Mononuclear cell (primary cell): ENCODE data around the gene EPHB3. TPM values are rescaled to one million over a fixed set of nuclear protein-coding genes. Genes with fewer than 3 reads are reported as not detected.
"Not testable (repeated sequence)": the region's sequence is repeated elsewhere in the genome, so short reads cannot be mapped to it uniquely, and the experiment has no call there.

Experiments
- H3K27me3 ChIP-seq: 2 replicates; pipeline ENCODE4 v1.6.0; 2011; ENCODE audit warnings: low read length, control low read depth; ENCODE audit not compliant: insufficient read depth
- H3K4me1 ChIP-seq: 2 replicates; pipeline ENCODE4 v1.5.1; 2011; ENCODE audit warnings: mild to moderate bottlenecking, low read length, control low read depth; ENCODE audit not compliant: insufficient read depth
- H3K4me3 ChIP-seq: 2 replicates; pipeline ENCODE4 v1.5.1; 2011; ENCODE audit warnings: mild to moderate bottlenecking, low read length, moderate library complexity
- H3K9me3 ChIP-seq: 2 replicates; pipeline ENCODE4 v1.5.1; 2011; ENCODE audit warnings: low read depth, mild to moderate bottlenecking, control low read depth, low read length
- total RNA-seq: library from RNA; depleted of rRNA; stranded (reverse); fragments of >200 nt; gene quantifications from one replicate; pipeline ENCODE4 v1.2.3, GENCODE V29; 2012

The EPHB3 gene
- total RNA-seq, 1 donor = 1.6 TPM

DNA sequence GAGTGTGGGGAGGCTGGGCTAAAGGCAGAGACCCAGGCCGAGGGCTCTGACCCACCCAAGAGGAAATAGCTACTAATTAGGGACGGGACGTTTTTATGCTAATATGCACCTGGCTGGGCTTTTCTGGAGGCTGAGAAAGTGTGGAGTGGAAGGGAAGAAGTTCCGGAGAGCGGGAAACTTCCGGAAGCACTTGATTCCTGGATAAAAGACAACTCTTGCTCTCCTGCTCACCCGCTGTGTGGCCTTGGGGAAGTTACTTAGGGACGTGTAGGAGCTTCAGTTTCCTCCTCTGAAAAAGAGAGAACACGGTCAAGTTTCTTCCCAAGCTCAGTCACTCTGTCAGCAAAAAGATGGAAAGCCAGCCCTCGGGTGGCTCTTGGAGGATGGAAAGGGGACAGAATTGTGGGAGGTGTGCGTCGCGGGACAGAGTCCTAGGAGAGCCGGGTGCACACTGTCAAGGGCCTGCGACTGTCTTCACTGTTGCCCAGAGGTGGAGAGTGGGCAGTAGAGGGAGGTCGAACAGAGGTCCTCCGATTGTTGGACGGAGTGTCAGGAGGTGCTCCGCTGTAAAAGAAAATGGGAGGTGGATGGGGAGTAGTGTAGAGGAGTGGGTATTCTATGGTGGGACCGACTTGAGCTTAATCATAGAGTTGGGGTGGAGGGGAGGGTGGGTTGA is 43.2 kb downstream of the EPHB3 start:
- H3K4me3 ChIP-seq = no peak overlapping the region
- no peaks in the 10 kb centered on the region for H3K9me3 ChIP-seq
- peaks cover 42% of the 10 kb centered on the region for H3K27me3 ChIP-seq
- H3K4me1 ChIP-seq = peaks cover 58% of the 10 kb centered on the region

DNA sequence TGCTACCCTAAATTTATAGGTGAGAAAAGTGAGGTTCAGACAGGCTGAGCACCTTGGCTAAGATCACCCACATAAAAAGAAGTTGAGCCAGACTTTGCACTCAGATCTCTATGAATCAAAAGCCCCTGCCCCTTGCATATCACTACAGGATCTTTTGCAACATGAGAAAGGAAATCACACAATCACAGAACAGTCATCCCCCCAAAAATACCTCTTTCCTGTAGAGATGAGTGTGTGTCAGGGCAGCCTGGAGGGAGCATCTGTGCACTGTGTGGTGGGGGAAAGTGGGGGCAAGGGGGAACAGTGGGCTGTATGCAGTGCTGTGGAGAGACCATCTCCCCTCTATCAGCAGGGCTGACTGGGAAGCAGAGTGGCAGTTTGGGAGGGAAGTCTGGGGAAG is 46.6 kb downstream of the EPHB3 start:
- Histone ChIP-seq H3K4me1 (peaks cover 39% of the 10 kb centered on the region), H3K27me3 (peaks cover 18% of the 10 kb centered on the region), H3K9me3 (no peaks in the 10 kb centered on the region), H3K4me3 (no peak overlapping the region)

DNA sequence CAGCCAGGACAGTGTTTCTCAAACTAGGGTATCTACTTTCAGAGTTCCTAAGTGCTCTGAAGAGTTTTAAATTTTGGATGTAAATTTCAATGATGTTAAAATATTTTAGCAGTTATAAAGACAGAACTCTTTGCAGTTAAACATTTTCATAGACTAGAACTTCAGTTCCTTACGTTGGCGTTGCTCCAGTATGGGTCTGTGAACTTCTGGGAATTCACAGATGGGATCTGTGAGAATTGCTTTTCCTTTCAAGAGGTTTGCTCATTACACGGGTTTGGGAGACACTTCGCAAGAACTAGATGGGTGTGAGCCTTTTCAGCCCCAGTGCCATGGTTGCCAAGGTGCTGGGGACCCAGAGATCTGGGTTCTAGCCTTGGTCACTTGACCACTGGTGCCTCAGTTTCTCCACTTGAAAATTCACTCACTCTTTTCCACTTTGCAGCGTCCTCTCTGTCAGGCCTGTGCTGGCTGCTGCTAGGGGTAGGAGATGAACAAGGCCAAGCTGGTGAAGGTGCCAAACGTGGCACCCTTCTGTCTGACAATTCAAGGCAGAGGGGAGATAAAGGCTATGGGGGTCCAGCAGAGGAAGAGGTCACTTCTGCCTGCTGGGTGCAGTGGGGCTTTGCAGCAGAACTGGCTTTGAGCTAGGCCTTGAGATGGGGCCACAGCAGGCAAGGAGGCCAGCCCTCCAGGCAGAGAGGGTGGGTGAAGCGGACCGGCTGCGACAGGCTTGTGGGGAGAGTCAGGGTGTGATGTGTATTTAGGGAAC is 48.1 kb downstream of the EPHB3 start:
- Histone ChIP-seq H3K9me3 (no peaks in the 10 kb centered on the region), H3K4me3 (no peak overlapping the region), H3K4me1 (peaks cover 28% of the 10 kb centered on the region), H3K27me3 (peaks cover 6% of the 10 kb centered on the region)

DNA sequence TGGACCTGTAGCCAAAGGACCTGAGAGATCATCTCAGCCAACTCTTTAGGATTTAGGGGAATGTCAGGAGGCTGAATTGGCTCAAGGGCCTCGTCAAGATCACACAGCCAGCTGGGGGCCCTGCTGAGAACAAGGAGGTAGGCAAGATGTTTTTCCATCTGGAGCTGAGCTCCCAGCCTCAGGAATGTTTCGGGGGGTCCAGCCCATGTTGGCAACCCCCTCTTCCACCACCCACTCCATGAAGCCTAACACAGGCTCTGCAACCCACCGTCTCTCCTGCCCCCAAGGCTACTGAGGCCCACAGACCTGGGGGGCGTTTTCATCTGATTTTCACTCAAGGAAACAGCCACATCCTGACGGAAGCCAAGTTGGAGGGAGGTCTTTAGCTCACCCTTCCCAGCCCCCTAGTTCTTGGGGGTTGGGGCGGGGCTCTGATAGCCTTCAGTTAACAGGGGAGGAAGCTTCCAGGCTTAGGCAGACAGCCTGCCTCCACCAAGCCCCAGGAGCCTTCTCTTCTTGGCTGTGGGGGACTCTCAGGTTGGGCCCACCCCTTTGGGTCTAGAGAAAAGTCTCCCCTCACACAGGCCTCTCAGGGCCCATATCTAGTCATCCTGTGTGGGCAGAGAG is 48.8 kb downstream of the EPHB3 start:
- Histone ChIP-seq H3K27me3 (no peaks in the 10 kb centered on the region), H3K4me3 (no peak overlapping the region), H3K4me1 (peaks cover 21% of the 10 kb centered on the region), H3K9me3 (no peaks in the 10 kb centered on the region)

DNA sequence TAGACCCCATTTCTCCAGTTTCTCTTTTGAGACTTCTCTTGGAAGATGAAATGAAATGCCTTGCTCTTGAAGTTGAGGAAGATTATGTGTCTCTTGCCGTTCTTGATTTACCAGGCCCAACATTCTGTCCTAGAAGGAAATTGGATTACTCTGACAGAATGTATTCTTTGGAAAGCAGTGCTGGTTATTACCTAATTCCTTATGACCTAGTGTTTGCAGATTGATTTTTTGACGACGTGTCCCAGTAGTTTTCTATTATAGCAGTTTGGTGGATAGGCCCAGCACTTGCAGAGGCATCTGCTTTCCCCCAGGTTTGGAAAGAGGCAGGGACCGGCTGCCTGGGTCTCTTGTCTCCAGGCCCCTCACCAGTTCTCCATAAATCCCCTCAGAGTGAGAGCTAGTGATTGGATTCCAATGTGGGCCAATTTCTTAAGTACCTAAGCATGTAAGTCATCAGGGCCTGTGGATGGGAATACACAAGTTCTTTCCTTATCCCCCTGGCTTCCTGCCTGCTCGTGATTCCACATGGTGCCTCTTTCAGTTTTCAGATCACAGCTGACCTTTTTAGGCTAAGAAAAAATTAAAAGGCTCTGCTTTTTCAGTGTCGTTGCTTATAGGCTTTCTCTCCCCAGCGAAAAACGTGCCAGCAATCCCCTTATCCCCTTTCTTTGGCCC is 50.2 kb downstream of the EPHB3 start:
- H3K4me3 ChIP-seq = no peak overlapping the region
- no peaks in the 10 kb centered on the region for H3K27me3 ChIP-seq
- no peaks in the 10 kb centered on the region for H3K9me3 ChIP-seq
- peaks cover 21% of the 10 kb centered on the region for H3K4me1 ChIP-seq

DNA sequence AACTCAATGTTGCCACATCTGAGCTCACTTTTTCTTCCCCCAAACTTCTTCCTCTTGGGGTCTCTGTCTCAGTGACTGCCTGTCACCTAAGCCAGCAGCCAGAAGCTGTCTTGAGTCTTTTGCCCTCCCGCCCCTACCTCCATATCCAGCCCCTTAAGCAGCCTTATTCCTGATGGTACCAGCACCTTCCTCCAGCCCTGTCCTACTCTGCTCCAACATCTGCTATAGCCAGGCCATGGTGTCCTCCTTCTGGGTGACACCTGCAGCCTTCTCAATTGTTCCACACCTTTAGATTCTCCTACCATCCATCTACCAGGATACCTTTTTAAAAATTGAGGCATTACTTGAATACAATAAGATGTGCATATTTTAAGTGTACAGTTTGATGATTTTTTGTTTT is 53.8 kb downstream of the EPHB3 start:
- Histone ChIP-seq H3K4me3 (no peak overlapping the region), H3K4me1 (peaks cover 29% of the 10 kb centered on the region), H3K27me3 (no peaks in the 10 kb centered on the region), H3K9me3 (no peaks in the 10 kb centered on the region)

DNA sequence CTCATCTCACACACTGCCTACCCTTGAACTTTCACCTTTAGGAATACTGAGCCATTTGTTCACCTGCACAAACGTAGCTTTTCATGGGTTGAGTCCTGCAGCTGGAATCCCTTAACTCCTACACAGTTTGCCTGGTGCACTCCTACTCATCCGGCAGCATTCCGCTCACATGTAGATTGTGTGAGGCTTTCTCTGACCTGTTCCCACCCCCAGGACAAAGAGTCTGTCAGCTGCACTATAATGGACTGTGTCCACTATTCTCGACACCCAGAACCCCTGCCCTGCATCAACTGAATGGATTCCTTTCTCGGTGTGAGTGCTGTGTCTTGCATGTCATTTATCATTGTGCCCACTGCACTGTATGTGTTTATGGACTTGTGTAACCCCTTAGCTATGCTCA is 54.9 kb downstream of the EPHB3 start:
- H3K9me3 ChIP-seq = no peaks in the 10 kb centered on the region
- H3K4me1 ChIP-seq = peaks cover 37% of the 10 kb centered on the region
- no peak overlapping the region for H3K4me3 ChIP-seq
- H3K27me3 ChIP-seq = no peaks in the 10 kb centered on the region

DNA sequence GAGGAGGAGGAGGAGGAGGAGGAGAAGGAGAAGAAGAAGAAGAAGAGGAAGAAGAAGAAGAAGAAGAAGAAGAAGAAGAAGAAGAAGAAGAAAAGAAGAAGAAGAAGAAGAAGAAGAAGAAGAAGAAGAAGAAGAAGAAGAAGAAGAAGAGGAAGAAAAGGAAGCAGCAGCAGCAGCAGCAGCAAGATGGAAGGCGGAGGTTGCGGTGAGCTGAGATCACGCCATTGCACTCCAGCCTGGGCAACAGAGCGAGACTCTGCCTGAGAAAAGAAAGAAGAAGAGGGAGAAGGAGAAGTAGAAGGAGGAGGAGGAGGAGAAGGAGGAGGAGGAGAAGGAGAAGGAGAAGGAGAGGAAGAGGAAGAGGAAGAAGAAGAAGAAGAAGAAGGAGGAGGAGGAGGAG is 55.7 kb downstream of the EPHB3 start:
- H3K9me3 ChIP-seq, H3K4me3 ChIP-seq, H3K27me3 ChIP-seq: not testable (repeated sequence)
- peaks cover 37% of the 10 kb centered on the region for H3K4me1 ChIP-seq

DNA sequence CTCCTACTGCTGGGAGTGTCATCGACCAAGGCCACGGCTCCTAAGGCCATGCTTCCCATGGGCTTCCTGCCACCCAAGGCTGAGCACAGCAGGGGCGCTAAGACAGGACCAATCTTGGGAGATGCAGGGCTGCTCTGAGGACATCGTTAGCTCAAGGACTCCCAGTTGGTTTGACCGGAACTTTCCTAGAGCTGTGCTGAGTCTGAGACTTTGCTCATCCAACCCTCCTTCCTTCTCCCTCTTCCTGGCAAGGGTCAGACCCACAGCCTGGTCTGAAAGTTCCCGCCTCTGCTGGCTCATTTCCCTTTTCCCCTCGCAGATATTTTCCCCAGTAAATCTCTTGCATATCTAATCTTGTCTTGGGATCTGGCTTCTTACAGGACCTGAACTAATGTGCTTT is 57.2 kb downstream of the EPHB3 start:
- no peaks in the 10 kb centered on the region for H3K27me3 ChIP-seq
- H3K9me3 ChIP-seq = no peaks in the 10 kb centered on the region
- peaks cover 37% of the 10 kb centered on the region for H3K4me1 ChIP-seq
- H3K4me3 ChIP-seq = no peak overlapping the region

DNA sequence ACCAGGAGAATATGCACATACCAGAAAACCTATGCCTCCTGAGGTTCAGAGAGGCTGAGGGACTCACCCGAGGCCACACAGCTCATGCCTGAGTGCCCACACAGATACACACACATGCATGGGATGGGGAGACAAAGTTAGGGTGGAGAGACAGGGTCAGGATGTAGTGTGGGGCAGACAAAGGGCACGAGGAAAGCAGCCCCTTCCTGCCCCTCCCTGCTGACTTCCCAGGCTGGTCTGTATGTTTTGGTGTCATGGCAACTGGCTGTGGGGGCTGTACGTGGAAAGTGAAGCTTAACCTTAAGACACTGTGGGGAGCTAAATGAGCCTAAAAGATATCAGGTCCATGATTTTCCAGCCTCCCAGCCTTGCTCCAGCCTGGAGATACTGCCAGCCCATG is 57.8 kb downstream of the EPHB3 start:
- Histone ChIP-seq H3K4me3 (no peak overlapping the region), H3K27me3 (no peaks in the 10 kb centered on the region)

DNA sequence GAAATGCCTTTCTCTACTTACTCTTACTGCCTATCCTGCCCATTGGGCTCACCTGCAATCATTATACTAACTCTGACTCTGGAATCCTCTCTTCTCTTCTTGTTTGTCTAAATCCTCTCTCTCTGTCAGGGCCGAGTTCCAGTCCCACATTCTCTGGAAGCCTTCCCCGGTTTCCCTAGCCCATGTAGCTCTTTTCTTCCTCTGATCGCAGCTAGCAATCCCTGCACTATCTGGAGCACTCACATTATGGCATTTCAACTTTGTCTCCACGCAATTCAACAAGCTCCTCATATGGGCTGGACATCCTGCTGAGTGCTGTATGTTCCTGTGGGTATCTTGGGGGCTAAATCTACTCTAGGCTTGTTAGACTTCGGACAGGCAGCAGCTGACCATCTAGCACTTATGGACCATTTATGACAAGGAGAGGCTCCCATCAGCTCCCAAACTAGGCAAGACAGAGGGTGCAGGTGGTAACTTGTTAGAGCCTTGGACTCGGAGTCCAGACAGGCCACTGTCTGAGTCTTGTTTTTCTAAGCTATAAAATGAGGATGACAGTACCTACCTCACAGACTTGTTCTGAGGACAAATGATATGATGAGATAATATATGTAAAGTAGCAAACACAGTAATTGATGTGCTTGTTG is 58.3 kb downstream of the EPHB3 start:
- H3K27me3 ChIP-seq = no peaks in the 10 kb centered on the region
- no peaks in the 10 kb centered on the region for H3K9me3 ChIP-seq
- no peak overlapping the region for H3K4me3 ChIP-seq
- peaks cover 37% of the 10 kb centered on the region for H3K4me1 ChIP-seq

More for the DNA sequence above, 57.8 kb downstream of the EPHB3 start:
- peaks cover 37% of the 10 kb centered on the region for H3K4me1 ChIP-seq
- no peaks in the 10 kb centered on the region for H3K9me3 ChIP-seq

DNA sequence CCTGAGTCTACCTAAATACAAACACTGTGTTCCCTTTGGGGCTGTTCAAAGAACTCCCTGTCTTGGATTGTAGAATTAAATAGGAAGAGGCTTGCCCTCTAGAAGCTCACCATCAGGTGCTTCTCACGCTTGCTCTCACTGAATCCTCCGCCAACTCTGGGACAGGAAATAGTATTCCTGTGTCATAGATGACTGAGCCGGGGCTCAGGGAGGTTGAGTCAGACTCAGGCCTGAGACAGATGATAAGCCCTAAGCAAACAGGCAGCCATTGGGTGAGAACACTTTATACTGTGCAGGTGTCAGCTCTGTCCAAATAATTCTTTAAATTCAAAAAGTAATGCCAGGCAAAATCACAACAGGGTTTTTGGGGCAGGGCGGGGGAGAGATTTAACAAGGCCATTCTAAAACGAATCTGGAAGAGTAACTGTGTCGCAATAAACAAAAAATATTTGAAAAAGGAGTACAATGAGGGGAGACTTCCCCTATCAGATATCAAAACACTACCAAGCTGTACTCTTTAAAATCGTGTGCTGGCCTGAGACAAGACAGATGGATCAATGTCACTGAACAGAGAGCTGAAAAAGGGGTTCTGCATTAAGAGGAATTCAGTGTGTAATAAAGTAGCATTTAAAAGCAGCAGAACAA is 59.0 kb downstream of the EPHB3 start:
- H3K4me1 ChIP-seq = peaks cover 37% of the 10 kb centered on the region
- H3K4me3 ChIP-seq = no peak overlapping the region
- no peaks in the 10 kb centered on the region for H3K9me3 ChIP-seq
- H3K27me3 ChIP-seq = no peaks in the 10 kb centered on the region

DNA sequence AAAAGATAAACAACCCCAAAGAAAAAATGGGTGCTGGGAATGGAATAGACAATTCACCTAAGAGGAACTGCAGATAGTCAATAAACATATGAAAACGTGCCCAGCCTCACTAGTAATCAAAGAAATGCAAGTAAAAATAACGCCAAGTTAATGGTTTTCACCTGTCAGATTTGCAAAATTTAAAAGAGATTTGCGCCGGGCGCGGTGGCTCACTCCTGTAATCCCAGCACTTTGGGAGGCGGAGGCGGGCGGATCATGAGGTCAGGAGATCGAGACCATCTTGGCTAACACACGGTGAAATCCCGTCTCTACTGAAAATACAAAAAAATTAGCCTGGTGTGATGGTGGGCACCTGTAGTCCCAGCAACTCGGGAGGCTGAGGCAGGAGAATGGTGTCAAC is 60.6 kb downstream of the EPHB3 start:
- H3K4me3 ChIP-seq, H3K9me3 ChIP-seq: not testable (repeated sequence)
- H3K4me1 ChIP-seq = peaks cover 37% of the 10 kb centered on the region

DNA sequence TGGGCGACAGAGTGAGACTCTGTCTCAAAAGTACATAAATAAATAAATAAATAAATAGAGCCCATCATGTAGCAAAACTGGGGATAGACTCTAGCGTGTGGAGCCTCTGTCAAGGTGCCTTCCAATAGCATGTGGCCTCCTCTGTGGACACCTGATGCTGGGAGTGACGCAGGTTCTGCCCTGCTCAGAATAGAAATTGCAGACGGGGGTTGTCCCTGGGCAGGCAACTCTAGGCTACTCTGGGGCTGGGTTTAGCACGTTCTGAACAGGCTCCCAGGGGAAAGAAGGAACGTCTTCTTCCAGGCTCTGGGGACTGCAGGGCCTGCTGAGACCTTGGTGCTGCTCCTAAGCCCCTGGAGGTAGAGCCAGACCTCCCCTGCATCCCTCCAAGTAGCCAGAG is 65.3 kb downstream of the EPHB3 start:
- H3K27me3 ChIP-seq = no peaks in the 10 kb centered on the region
- no peaks in the 10 kb centered on the region for H3K4me1 ChIP-seq
- H3K4me3 ChIP-seq = no peak overlapping the region
- no peaks in the 10 kb centered on the region for H3K9me3 ChIP-seq

More for the DNA sequence above, 60.6 kb downstream of the EPHB3 start:
- not testable (repeated sequence) for H3K27me3 ChIP-seq
